HFFc6 (cell line): Measurements from ENCODE around the gene PSMA4. TPM values are rescaled to one million over a fixed set of nuclear protein-coding genes. Genes with fewer than 3 reads are reported as not detected.

Source experiments
- DNase-seq: peaks from one replicate; pipeline ENCODE4 v3.0.0-alpha.2; 2018
- H3K27ac Mint-ChIP-seq: 2 replicates; pipeline ENCODE4 v1.8.0; 2020; ENCODE audit warnings: mild to moderate bottlenecking, mixed read lengths
- H3K27me3 Mint-ChIP-seq: 2 replicates; pipeline ENCODE4 v1.8.0; 2021; ENCODE audit warnings: mild to moderate bottlenecking, moderate library complexity, mixed read lengths; ENCODE audit not compliant: insufficient read depth
- H3K36me3 Mint-ChIP-seq: 2 replicates; pipeline ENCODE4 v1.8.0; 2021; ENCODE audit warnings: low read depth, mixed read lengths
- H3K4me1 Mint-ChIP-seq: 2 replicates; pipeline ENCODE4 v1.8.0; 2020; ENCODE audit warnings: low read depth, mixed read lengths
- H3K4me3 Mint-ChIP-seq: 2 replicates; pipeline ENCODE4 v1.8.0; 2020; ENCODE audit warnings: mild to moderate bottlenecking, moderate library complexity, mixed read lengths
- H3K9me3 Mint-ChIP-seq: 2 replicates; pipeline ENCODE4 v1.8.0; 2020; ENCODE audit warnings: mild to moderate bottlenecking, mixed read lengths
- CTCF ChIP-seq: fragments of 200-600 bp; sonication (generic); IDR thresholded peaks from 2 replicates; pipeline ENCODE4 v1.5.0; 2021; ENCODE audit warnings: antibody characterized with exemption, mild to moderate bottlenecking
- total RNA-seq, 6 experiments: library from RNA; stranded (reverse); fragmentation: NEBNext Ultra II Directional; extraction: Animal tissue kit (Norgen Biotek cat#: 25700); gene quantifications; 2 replicates in 1 of 6; 3 replicates in 5 of 6; pipeline ENCODE4 v1.2.3, GENCODE V29; 2021

PSMA4 gene
- total RNA-seq, 6 experiments from 2014 or later: 181 to 242 (median 217) TPM

- peaks cover 4% of the 10 kb centered on the region for H3K27me3 Mint-ChIP-seq
- DNase-seq: no peak
- no peaks in the 10 kb centered on the region for H3K36me3 Mint-ChIP-seq
- TF ChIP-seq CTCF: no peak
- H3K27ac Mint-ChIP-seq: no peak overlapping the region
- no peak overlapping the region for H3K4me3 Mint-ChIP-seq
- no peaks in the 10 kb centered on the region for H3K4me1 Mint-ChIP-seq
- no peaks in the 10 kb centered on the region for H3K9me3 Mint-ChIP-seq
Observed at GRCh38 chr15:78573416-78573815, 33.2 kb downstream of the PSMA4 start.

- Mint-ChIP-seq H3K36me3 (no peaks in the 10 kb centered on the region), H3K27me3 (peaks cover 4% of the 10 kb centered on the region), H3K27ac (no peak overlapping the region), H3K4me1 (no peaks in the 10 kb centered on the region), H3K4me3 (no peak overlapping the region), H3K9me3 (no peaks in the 10 kb centered on the region)
- no peak for DNase-seq
- TF ChIP-seq CTCF: no peak
Observed at GRCh38 chr15:78574944-78575343, 34.7 kb downstream of the PSMA4 start.

DNA sequence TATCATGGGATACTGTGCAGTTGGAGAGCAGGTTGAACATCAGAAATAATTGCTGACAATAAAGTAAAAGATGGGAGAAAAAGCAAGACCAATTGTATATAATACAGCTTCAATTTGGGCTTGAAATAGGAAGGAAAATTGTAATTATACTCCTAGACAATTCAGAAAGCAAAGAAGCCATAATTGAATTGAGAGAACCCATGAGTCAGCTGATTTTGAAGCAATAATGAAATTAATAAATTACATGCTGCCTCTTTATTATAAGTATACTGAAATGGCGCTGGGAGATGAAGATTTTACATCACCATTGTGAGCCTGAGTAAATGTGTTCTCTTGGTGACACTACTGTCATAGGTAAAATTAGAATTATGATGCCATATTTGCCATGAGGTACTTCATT is 57.3 kb downstream of the PSMA4 start:
- H3K27me3 Mint-ChIP-seq: peaks cover 5% of the 10 kb centered on the region
- no peaks in the 10 kb centered on the region for H3K4me1 Mint-ChIP-seq
- no peak for DNase-seq
- H3K27ac Mint-ChIP-seq: no peak overlapping the region
- no peak for TF ChIP-seq CTCF
- no peaks in the 10 kb centered on the region for H3K9me3 Mint-ChIP-seq
- no peak overlapping the region for H3K4me3 Mint-ChIP-seq
- H3K36me3 Mint-ChIP-seq: no peaks in the 10 kb centered on the region

DNA sequence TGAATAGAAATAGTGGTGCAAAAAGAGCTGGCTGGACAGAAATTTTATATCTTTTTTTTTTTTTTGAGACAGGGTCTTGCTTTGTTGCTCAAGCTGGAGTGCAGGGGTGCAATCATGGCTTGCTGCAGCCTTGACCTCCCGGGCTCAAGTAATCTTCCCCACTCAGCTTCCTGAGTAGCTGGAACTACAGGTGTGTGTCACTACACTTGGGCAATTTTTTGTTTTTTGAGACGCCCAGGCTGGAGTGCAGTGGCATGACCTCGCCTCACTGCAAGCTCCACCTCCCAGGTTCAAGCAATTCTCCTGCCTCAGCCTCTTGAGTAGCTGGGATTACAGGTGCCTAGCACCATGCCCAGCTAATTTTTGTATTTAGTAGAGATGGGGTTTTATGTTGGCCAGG is 58.1 kb downstream of the PSMA4 start:
- peaks cover 6% of the 10 kb centered on the region for H3K27me3 Mint-ChIP-seq
- H3K27ac Mint-ChIP-seq: no peak overlapping the region
- TF ChIP-seq CTCF: no peak

DNA sequence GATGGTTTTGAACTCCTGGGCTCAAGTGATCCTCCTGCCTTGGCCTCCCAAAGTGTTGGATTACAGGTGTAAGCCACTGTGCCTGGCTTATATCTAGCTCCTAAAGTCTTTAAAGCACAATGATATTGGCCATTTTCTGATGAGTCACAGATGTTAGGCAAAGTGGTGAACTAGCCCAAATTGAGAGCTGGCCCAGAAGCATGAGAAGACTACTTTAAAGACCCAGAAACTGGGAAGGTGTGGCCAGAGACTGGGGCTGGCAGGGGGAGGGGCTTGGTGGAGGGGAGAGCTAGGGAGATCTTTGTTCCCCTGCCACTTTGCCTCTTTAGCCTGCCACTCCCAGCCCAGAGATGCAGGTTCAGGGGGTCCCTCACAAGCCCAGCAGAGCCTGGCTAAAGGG is 58.9 kb downstream of the PSMA4 start:
- no peak for TF ChIP-seq CTCF
- H3K9me3 Mint-ChIP-seq: no peaks in the 10 kb centered on the region
- H3K4me1 Mint-ChIP-seq: no peaks in the 10 kb centered on the region
- H3K36me3 Mint-ChIP-seq: no peaks in the 10 kb centered on the region
- H3K27me3 Mint-ChIP-seq: peaks cover 7% of the 10 kb centered on the region
- H3K4me3 Mint-ChIP-seq: no peak overlapping the region
- no peak for DNase-seq
- no peak overlapping the region for H3K27ac Mint-ChIP-seq

More for the DNA sequence above, 58.1 kb downstream of the PSMA4 start:
- Mint-ChIP-seq H3K4me3 (no peak overlapping the region), H3K4me1 (no peaks in the 10 kb centered on the region), H3K9me3 (no peaks in the 10 kb centered on the region), H3K36me3 (no peaks in the 10 kb centered on the region)
- no peak for DNase-seq

Other genes starting within 250 kb of the PSMA4 start
- gene SKIC8, start 240.8 kb upstream of the PSMA4 start, total RNA-seq: 10 to 100 TPM; 43.9 to 48.1 (median 47.0) TPM
- gene CRABP1, start 200.1 kb upstream of the PSMA4 start, total RNA-seq: not detected
- gene IREB2, start 102.2 kb upstream of the PSMA4 start, total RNA-seq: 10 to 100 TPM; 35.8 to 42.5 (median 38.5) TPM
- gene HYKK, start 32.9 kb upstream of the PSMA4 start, total RNA-seq: 1 to 10 TPM; 3.1 to 5.2 (median 4.1) TPM
- gene CHRNA5, start 25.1 kb downstream of the PSMA4 start, total RNA-seq: 1 to 10 TPM in 5 of 6 experiments, under 1 TPM in 1; 0.94 to 2.1 (median 1.6) TPM
- gene CHRNA3, start 80.6 kb downstream of the PSMA4 start, total RNA-seq: not detected
- gene CHRNB4, start 100.8 kb downstream of the PSMA4 start, total RNA-seq: not detected